ENCODE measurements around the gene SMIM22. TPM values are rescaled to one million over a fixed set of nuclear protein-coding genes. Genes with fewer than 3 reads are reported as not detected.

Gene SMIM22
- total and polyA plus RNA-seq, 10 donors, result not detected

DNA sequence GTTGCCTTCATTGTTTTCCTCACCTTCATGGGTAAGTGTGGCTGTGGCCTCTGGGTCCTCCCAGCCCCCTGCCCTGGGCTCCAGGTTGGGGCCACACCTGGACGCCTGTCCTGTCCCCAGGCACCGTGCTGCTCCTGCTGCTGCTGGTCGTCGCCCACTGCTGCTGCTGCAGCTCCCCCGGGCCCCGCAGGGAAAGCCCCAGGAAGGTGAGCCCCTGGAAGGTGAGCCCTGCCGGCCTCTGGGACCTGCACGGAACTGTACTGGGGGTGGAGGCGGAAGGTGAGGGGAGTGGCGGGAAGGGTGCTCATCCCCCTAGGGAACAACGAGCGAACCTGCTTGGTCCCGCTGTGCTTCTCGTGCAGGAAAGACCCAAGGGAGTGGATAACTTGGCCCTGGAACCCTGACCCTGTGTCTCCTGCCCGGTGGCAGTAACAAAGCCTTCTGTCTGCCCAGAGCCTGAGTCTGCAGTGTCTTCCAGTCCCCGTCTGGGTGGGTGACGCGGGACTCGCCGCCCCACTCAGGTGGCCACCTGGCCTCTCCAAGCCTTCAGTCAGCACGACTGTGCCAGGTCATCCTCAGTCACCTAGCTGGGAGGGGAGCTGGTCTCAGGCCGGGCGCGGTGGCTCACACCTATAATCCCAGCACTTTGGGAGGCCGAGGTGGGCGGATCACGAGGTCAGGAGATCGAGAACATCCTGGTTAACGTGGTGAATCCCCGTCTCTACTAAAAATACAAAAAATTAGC is 831 bp downstream of the SMIM22 start:
- H3K4me1 ChIP-seq, result peaks cover 5 to 13% (median 12%) of the 10 kb centered on the region in 6 donors
- no peaks in the 10 kb centered on the region for H3K9me3 ChIP-seq
- no peaks in the 10 kb centered on the region for H3K27me3 ChIP-seq (replicated peaks in 1 of 7)
- intact Hi-C loops (cut with DNase I; ENCODE audit: low total_unique reads), result no loop called here
- no peak for TF ChIP-seq POLR2A (IDR thresholded peaks at IDR 0.05)
- no peak for TF ChIP-seq POLR2AphosphoS5 (IDR thresholded peaks at IDR 0.05)
- TF ChIP-seq, protein P1, sequence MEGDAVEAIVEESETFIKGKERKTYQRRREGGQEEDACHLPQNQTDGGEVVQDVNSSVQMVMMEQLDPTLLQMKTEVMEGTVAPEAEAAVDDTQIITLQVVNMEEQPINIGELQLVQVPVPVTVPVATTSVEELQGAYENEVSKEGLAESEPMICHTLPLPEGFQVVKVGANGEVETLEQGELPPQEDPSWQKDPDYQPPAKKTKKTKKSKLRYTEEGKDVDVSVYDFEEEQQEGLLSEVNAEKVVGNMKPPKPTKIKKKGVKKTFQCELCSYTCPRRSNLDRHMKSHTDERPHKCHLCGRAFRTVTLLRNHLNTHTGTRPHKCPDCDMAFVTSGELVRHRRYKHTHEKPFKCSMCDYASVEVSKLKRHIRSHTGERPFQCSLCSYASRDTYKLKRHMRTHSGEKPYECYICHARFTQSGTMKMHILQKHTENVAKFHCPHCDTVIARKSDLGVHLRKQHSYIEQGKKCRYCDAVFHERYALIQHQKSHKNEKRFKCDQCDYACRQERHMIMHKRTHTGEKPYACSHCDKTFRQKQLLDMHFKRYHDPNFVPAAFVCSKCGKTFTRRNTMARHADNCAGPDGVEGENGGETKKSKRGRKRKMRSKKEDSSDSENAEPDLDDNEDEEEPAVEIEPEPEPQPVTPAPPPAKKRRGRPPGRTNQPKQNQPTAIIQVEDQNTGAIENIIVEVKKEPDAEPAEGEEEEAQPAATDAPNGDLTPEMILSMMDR (IDR thresholded peaks at IDR 0.05 in 8 of 11, conservative IDR thresholded peaks at IDR 0.05 in 3 of 11), result no peak
- WGBS, 5 donors, result 87 to 93% (median 90%) methylated on average over 25 to 30 of the region's 30 CpGs
- no peak overlapping the region for H3K27ac ChIP-seq
- H3K36me3 ChIP-seq, result peaks cover 0 to 56% (median 16%) of the 10 kb centered on the region in 6 donors
- no peak overlapping the region for H3K4me3 ChIP-seq
- no peak for DNase-seq

DNA sequence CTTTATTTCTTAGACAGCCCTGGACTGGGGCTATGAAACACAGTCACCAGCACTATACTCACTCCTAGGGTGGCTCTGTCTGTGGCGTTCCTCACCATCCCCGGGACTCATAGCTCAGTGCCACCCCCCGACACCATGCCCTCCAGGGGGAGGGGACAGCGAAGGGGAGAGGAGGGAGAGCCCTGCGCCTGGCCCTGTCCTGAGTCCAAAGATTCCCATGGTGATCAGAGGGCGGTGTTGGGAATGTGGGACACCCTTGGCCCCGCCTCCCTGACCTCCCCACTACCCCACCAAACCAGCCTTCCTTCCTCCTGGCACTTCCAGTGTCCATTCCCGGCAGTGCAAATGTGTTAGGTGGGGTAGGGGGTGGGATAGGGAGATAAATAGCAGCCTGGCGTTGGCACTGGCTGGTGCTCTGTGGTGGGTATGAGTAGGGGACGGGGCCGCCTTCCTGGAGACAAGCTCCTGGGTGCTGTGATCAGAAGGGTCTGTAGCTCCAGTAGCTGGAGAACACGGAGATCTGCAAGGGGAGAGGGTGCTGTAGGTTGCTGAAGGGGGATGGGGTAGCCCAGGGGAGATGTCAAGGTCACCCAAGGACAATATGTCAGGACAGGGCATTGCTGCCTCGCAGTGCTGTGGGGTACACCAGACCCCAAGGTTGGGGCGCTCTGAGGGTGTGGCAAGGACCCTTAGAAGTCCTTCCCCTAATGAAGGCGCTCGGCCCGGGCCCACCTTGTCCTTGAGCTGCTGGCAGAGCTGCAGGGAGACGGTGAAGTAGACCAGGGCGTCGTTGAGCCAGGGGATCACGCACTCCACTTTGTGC is 2.0 kb downstream of the SMIM22 start:
- DNase-seq, result no peak
- TF ChIP-seq POLR2AphosphoS5 (IDR thresholded peaks at IDR 0.05), result no peak
- TF ChIP-seq, protein P1 (IDR thresholded peaks at IDR 0.05 in 8 of 11, conservative IDR thresholded peaks at IDR 0.05 in 3 of 11), result no peak
- TF ChIP-seq POLR2A (IDR thresholded peaks at IDR 0.05), result no peak
- 80 to 90% (median 87%) methylated on average over 13 to 21 of the region's 21 CpGs for WGBS, 5 donors

DNA sequence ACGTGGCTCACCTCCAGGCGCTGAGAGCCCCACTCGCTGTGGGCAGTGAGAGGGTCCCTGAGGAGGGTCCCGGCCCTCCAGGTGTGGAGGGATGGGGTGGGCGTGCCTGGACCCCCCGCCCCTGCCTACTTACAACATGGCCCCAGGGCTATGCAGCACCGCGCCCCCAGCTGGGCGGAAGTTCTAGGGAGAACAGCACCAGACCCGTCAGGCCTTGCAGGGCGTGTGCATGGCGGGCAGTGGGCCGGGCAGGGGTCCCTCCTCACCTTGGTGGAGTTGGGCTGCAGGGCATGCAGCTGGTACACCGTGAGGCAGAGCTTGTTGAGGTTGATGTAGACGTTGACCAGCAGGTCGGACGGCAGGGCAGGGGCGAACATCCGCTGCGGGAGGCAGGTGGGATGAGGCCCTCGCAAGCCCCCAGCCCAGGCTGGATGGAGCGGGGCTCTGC is 2.7 kb downstream of the SMIM22 start:
- Histone ChIP-seq H3K36me3 (peaks cover 0 to 56% (median 16%) of the 10 kb centered on the region in 6 donors), H3K4me3 (no peak overlapping the region), H3K9me3 (no peaks in the 10 kb centered on the region), H3K27ac (no peak overlapping the region), H3K27me3 (replicated peaks in 1 of 7) (no peaks in the 10 kb centered on the region), H3K4me1 (peaks cover 15 to 25% (median 23%) of the 10 kb centered on the region in 6 donors)
- TF ChIP-seq, protein P1 (IDR thresholded peaks at IDR 0.05 in 8 of 11, conservative IDR thresholded peaks at IDR 0.05 in 3 of 11), result no peak
- TF ChIP-seq POLR2AphosphoS5 (IDR thresholded peaks at IDR 0.05) (peak in 1 of 3 donors; percentile 15), POLR2A (IDR thresholded peaks at IDR 0.05) (no peak)
- no peak for DNase-seq
- intact Hi-C loops (cut with DNase I; ENCODE audit: low total_unique reads), result no loop called here
- WGBS, 5 donors, result 92 to 99% (median 94%) methylated on average over 16 to 22 of the region's 22 CpGs

More for the DNA sequence above, 2.0 kb downstream of the SMIM22 start:
- H3K4me1 ChIP-seq, result peaks cover 15 to 24% (median 23%) of the 10 kb centered on the region in 6 donors
- intact Hi-C loops (cut with DNase I; ENCODE audit: low total_unique reads), result no loop called here
- H3K27ac ChIP-seq, result no peak overlapping the region
- H3K4me3 ChIP-seq, result no peak overlapping the region
- no peaks in the 10 kb centered on the region for H3K27me3 ChIP-seq (replicated peaks in 1 of 7)
- H3K36me3 ChIP-seq, result peaks cover 0 to 56% (median 16%) of the 10 kb centered on the region in 6 donors
- H3K9me3 ChIP-seq, result no peaks in the 10 kb centered on the region

DNA sequence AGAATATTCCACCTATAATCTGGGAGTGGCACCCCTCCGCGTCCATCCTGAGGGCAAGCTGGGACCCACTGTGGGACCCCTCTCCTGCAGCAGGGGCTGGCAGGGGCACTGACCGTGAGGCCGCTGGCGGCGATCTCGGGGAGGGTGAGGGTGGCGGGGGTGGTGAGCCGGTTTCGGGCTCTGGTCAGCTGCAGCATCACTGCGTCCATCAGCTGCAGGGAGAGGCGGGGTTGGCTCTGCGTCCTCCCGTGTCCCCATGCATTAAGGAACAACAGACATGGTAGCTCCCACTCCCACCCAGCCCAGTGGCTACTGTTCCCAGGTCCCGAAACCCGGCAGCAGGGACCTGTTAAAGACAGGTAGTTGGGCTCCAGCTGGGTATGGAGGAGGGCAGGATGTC is 3.3 kb downstream of the SMIM22 start:
- WGBS, 5 donors, result 89 to 96% (median 95%) methylated on average over 3 to 16 of the region's 16 CpGs
- intact Hi-C loops (cut with DNase I; ENCODE audit: low total_unique reads), result no loop called here
- Histone ChIP-seq H3K4me3 (no peak overlapping the region), H3K36me3 (peaks cover 0 to 56% (median 16%) of the 10 kb centered on the region in 6 donors), H3K9me3 (no peaks in the 10 kb centered on the region), H3K4me1 (peaks cover 19 to 31% (median 29%) of the 10 kb centered on the region in 6 donors), H3K27me3 (replicated peaks in 1 of 7) (no peaks in the 10 kb centered on the region), H3K27ac (no peak overlapping the region)
- DNase-seq, result no peak
- TF ChIP-seq, protein P1 (IDR thresholded peaks at IDR 0.05 in 8 of 11, conservative IDR thresholded peaks at IDR 0.05 in 3 of 11), result no peak
- TF ChIP-seq POLR2A (IDR thresholded peaks at IDR 0.05) (no peak), POLR2AphosphoS5 (IDR thresholded peaks at IDR 0.05) (no peak)
